HFFc6 (cell line): Measurements from ENCODE around the gene ZNF22. TPM values are rescaled to one million over a fixed set of nuclear protein-coding genes. Genes with fewer than 3 reads are reported as not detected.

Source experiments
- DNase-seq: peaks from one replicate; pipeline ENCODE4 v3.0.0-alpha.2; 2018
- H3K27ac Mint-ChIP-seq: 2 replicates; pipeline ENCODE4 v1.8.0; 2020; ENCODE audit warnings: mild to moderate bottlenecking, mixed read lengths
- H3K27me3 Mint-ChIP-seq: 2 replicates; pipeline ENCODE4 v1.8.0; 2021; ENCODE audit warnings: mild to moderate bottlenecking, moderate library complexity, mixed read lengths; ENCODE audit not compliant: insufficient read depth
- H3K36me3 Mint-ChIP-seq: 2 replicates; pipeline ENCODE4 v1.8.0; 2021; ENCODE audit warnings: low read depth, mixed read lengths
- H3K4me1 Mint-ChIP-seq: 2 replicates; pipeline ENCODE4 v1.8.0; 2020; ENCODE audit warnings: low read depth, mixed read lengths
- H3K4me3 Mint-ChIP-seq: 2 replicates; pipeline ENCODE4 v1.8.0; 2020; ENCODE audit warnings: mild to moderate bottlenecking, moderate library complexity, mixed read lengths
- H3K9me3 Mint-ChIP-seq: 2 replicates; pipeline ENCODE4 v1.8.0; 2020; ENCODE audit warnings: mild to moderate bottlenecking, mixed read lengths
- CTCF ChIP-seq: fragments of 200-600 bp; sonication (generic); IDR thresholded peaks from 2 replicates; pipeline ENCODE4 v1.5.0; 2021; ENCODE audit warnings: antibody characterized with exemption, mild to moderate bottlenecking
- total RNA-seq, 6 experiments: library from RNA; stranded (reverse); fragmentation: NEBNext Ultra II Directional; extraction: Animal tissue kit (Norgen Biotek cat#: 25700); gene quantifications; 2 replicates in 1 of 6; 3 replicates in 5 of 6; pipeline ENCODE4 v1.2.3, GENCODE V29; 2021

ZNF22 gene
- total RNA-seq, 6 experiments from 2014 or later, result 7.4 to 15.8 (median 13.2) TPM

GRCh38 chr10:44962870-44963738 is 37.6 kb upstream of the ZNF22 start:
- Mint-ChIP-seq H3K27ac (no peak overlapping the region), H3K4me1 (peaks cover 42% of the 10 kb centered on the region), H3K36me3 (no peaks in the 10 kb centered on the region)

GRCh38 chr10:44963772-44964633 is 36.7 kb upstream of the ZNF22 start:
- no peak; the same call in 1 of the 2 replicates for TF ChIP-seq CTCF
- Mint-ChIP-seq H3K9me3 (no peaks in the 10 kb centered on the region), H3K4me3 (no peak overlapping the region), H3K27me3 (peaks cover 1% of the 10 kb centered on the region; the same call in 1 of the 2 replicates), H3K27ac (no peak overlapping the region), H3K4me1 (peaks cover 33% of the 10 kb centered on the region), H3K36me3 (no peaks in the 10 kb centered on the region)
- DNase-seq, result no peak

More at GRCh38 chr10:44962870-44963738, 37.6 kb upstream of the ZNF22 start:
- Mint-ChIP-seq H3K27me3 (peaks cover 1% of the 10 kb centered on the region; the same call in 1 of the 2 replicates), H3K4me3 (no peak overlapping the region), H3K9me3 (no peaks in the 10 kb centered on the region)
- no peak for DNase-seq
- peak; percentile 51 for TF ChIP-seq CTCF

GRCh38 chr10:44965104-44965503 is 35.6 kb upstream of the ZNF22 start:
- H3K27ac Mint-ChIP-seq, result no peak overlapping the region
- H3K4me1 Mint-ChIP-seq, result peaks cover 31% of the 10 kb centered on the region
- no peak for TF ChIP-seq CTCF
- no peaks in the 10 kb centered on the region for H3K36me3 Mint-ChIP-seq
- H3K4me3 Mint-ChIP-seq, result no peak overlapping the region
- DNase-seq, result no peak
- peaks cover 7% of the 10 kb centered on the region for H3K27me3 Mint-ChIP-seq
- H3K9me3 Mint-ChIP-seq, result no peaks in the 10 kb centered on the region

- Mint-ChIP-seq H3K4me3 (no peak overlapping the region), H3K9me3 (no peaks in the 10 kb centered on the region), H3K27me3 (peaks cover 7% of the 10 kb centered on the region), H3K4me1 (peaks cover 25% of the 10 kb centered on the region), H3K36me3 (no peaks in the 10 kb centered on the region), H3K27ac (no peak overlapping the region)
- DNase-seq, result no peak
- TF ChIP-seq CTCF, result no peak
These were observed 35.0 kb upstream of the ZNF22 start for GRCh38 chr10:44965651-44966097.

GRCh38 chr10:44966129-44966815 is 34.5 kb upstream of the ZNF22 start:
- no peaks in the 10 kb centered on the region for H3K9me3 Mint-ChIP-seq

More at GRCh38 chr10:44966129-44966815, 34.5 kb upstream of the ZNF22 start:
- TF ChIP-seq CTCF, result no peak
- H3K36me3 Mint-ChIP-seq, result no peaks in the 10 kb centered on the region
- no peak for DNase-seq
- peaks cover 24% of the 10 kb centered on the region for H3K4me1 Mint-ChIP-seq
- peaks cover 7% of the 10 kb centered on the region for H3K27me3 Mint-ChIP-seq
- no peak overlapping the region for H3K27ac Mint-ChIP-seq
- H3K4me3 Mint-ChIP-seq, result no peak overlapping the region
